ENCODE data around the gene MLEC.
"Not testable (repeated sequence)": the region's sequence is repeated elsewhere in the genome, so short reads cannot be mapped to it uniquely, and the experiment has no call there.

Gene MLEC

DNA sequence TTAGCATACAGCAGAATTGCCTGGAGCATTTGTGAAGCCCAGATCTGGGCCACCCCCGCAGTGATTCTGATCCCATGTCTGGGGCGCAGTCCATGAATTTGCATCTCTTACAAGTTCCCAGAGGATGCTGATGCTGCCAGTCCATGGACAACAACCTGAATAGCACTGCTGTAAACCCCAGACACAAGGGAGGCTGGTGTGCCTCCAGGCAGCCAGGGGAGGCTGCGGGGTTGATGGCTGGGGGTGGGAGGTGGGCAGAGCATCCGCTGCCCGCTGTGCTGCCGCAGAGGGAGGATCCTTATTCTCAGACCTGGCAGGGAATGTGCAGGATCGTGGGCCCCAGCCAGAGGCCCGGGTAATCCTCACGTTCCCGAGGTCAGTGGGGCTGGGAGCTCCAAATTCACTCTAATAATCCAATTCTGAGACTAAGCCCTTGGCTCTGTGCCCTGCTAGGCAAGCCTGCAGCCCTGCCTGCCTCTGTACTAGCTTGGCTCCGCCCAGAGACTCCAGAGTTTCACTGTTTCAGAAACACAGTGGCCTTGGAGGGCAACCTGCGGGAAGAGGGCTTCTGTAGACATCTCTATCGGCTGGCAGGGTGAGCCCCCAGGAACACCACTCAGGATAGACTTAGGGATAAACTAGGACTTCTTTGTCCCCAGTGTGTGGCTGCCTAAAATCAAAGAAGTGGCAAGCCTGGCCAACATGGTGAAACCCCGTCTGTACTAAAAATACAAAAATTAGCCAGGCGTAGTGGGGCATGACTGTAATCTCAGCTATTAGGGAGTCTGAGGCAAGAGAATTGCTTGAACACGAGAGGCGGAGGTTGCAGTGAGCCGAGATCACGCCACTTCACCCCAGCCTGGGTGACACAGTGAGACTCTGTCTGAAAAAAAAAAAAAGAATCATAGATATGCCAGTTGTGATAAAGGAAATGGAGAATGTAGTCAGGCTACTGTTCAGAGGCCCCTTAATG, 17.8 kb upstream of the MLEC start:
- no peaks in the 10 kb centered on the region for H3K36me3 ChIP-seq (ENCODE audit: insufficient read depth, low read length)
- H2AFZ ChIP-seq (ENCODE audit: low read depth, low read length) = peak overlapping the region; percentile 62
- H3K4me3 ChIP-seq (ENCODE audit: low read length) = no peak overlapping the region
- H3K4me1 ChIP-seq (ENCODE audit: insufficient read depth, low read length) = peaks cover 15% of the 10 kb centered on the region
- H3K9me3 ChIP-seq (ENCODE audit: low read length) = no peaks in the 10 kb centered on the region
- H3K27me3 ChIP-seq (ENCODE audit: insufficient read depth, low read length) = no peaks in the 10 kb centered on the region

DNA sequence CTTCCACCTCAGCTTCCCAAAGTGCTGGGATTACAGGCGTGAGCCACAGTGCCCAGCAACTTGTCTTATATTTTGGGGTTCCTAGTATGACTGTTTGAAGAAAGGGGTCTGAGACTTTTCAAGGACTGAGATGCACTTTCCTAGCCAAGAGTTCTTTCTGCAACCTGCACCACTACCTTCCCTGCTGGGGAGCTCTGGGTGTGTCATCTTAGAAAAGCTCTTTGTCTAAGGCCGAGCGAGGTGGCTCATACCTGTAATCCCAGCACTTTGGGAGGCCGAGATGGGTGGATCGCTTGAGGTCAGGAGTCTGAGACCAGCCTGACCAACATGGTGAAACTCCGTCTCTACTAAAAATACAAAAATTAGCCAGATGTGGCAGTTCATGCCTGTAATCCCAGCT, 16.7 kb upstream of the MLEC start:
- H3K4me1 ChIP-seq (ENCODE audit: insufficient read depth, low read length) = peaks cover 15% of the 10 kb centered on the region
- not testable (repeated sequence) for H3K27me3 ChIP-seq (ENCODE audit: insufficient read depth, low read length)

DNA sequence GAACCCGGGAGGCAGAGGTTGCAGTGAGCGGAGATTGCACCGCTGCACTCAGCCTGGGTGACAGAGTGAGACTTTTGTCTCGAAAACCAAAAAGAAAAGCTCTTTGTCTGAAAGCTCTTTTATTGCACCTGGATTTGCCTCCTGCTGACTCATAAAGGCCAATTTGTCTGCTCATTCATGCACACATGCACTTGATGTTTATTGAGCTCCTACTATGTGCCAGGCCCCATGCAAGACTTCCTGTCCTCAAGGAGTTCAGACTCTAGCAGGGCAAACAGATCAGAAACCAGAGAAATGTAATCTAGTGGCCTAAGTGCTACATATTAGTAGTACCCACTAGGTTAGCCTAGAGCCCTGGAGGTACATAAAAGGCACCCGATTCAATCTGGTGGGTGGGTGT, 16.3 kb upstream of the MLEC start:
- H3K9me3 ChIP-seq (ENCODE audit: low read length) = no peaks in the 10 kb centered on the region
- no peak overlapping the region for H3K4me3 ChIP-seq (ENCODE audit: low read length)
- H3K36me3 ChIP-seq (ENCODE audit: insufficient read depth, low read length) = no peaks in the 10 kb centered on the region
- peaks cover 15% of the 10 kb centered on the region for H3K4me1 ChIP-seq (ENCODE audit: insufficient read depth, low read length)
- no peak overlapping the region for H2AFZ ChIP-seq (ENCODE audit: low read depth, low read length)
- H3K27me3 ChIP-seq (ENCODE audit: insufficient read depth, low read length) = no peaks in the 10 kb centered on the region

More for the DNA sequence above, 16.7 kb upstream of the MLEC start:
- H3K36me3 ChIP-seq (ENCODE audit: insufficient read depth, low read length); H3K4me3 ChIP-seq (ENCODE audit: low read length); H3K9me3 ChIP-seq (ENCODE audit: low read length); H2AFZ ChIP-seq (ENCODE audit: low read depth, low read length): not testable (repeated sequence)

DNA sequence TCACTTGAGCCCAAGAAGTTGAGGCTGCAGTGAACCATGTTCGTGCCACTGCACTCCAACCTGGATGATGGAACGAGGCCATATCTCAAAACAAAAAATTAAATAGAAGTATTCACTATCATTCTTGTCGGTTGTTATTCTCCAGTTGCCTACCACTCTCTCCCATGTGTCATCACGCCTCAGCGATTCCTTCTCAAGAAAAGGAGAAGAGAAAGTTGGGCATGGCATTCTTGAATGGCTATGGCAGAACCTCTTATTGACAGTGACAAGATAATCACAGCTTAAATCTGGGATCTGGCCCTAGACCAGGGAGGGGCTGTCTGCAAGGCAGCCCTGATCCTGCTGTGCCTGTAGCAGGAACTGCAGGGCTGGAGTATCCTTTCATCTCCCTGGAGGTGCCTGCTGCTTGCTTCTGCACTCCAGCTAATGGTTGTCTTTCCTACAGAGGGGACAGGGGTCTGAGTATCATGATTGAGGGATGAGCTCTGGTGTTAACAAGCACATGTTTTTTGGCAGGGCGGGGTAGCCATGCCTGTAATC, 12.8 kb upstream of the MLEC start:
- peaks cover 6% of the 10 kb centered on the region for H3K4me1 ChIP-seq (ENCODE audit: insufficient read depth, low read length)
- H3K36me3 ChIP-seq (ENCODE audit: insufficient read depth, low read length) = no peaks in the 10 kb centered on the region
- H3K9me3 ChIP-seq (ENCODE audit: low read length) = no peaks in the 10 kb centered on the region
- no peak overlapping the region for H3K4me3 ChIP-seq (ENCODE audit: low read length)
- no peaks in the 10 kb centered on the region for H3K27me3 ChIP-seq (ENCODE audit: insufficient read depth, low read length)
- no peak overlapping the region for H2AFZ ChIP-seq (ENCODE audit: low read depth, low read length)

DNA sequence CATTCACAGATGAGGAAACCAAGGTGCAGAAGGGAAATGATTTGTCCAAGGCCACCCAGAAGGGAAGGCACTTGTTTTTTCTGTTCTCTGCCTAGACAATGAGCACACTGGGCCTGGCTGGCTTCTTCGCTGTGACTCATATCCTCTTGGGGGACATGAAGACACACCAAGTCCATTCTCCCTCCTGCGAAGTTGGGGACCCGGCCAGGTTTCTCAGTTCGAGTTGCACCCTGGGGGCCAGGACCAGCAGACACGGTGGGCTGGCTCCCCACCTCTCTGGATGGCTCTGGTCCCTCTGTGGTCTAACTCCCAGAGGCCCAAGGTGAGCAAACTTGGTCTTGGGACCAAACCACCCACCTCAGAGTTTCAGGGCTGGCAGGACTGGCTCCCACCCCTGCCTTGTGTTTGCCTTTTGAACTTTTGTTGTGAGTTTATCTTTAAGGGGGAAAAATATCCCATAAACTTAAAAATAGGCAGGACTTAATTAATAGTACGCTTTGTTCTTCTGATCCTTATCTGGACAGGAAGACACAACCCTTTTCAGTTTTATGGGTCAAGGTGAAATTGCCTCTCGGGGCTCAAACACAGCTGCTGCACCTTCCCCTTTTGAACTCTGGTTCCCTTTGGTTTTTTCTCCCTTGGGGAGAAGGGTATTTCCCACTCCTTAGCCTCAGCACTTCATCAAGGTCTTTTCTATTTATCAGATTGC, 9.0 kb upstream of the MLEC start:
- Histone ChIP-seq H3K27me3 (ENCODE audit: insufficient read depth, low read length) (no peaks in the 10 kb centered on the region), H2AFZ (ENCODE audit: low read depth, low read length) (no peak overlapping the region), H3K36me3 (ENCODE audit: insufficient read depth, low read length) (no peaks in the 10 kb centered on the region), H3K9me3 (ENCODE audit: low read length) (no peaks in the 10 kb centered on the region), H3K4me3 (ENCODE audit: low read length) (no peak overlapping the region), H3K4me1 (ENCODE audit: insufficient read depth, low read length) (no peaks in the 10 kb centered on the region)

GRCh38 chr12:120678572-120678971, 8.4 kb upstream of the MLEC start:
- no peaks in the 10 kb centered on the region for H3K4me1 ChIP-seq (ENCODE audit: insufficient read depth, low read length)
- H3K4me3 ChIP-seq (ENCODE audit: low read length) = no peak overlapping the region
- H3K27me3 ChIP-seq (ENCODE audit: insufficient read depth, low read length) = no peaks in the 10 kb centered on the region
- H3K9me3 ChIP-seq (ENCODE audit: low read length) = no peaks in the 10 kb centered on the region
- no peaks in the 10 kb centered on the region for H3K36me3 ChIP-seq (ENCODE audit: insufficient read depth, low read length)
- H2AFZ ChIP-seq (ENCODE audit: low read depth, low read length) = no peak overlapping the region

GRCh38 chr12:120680165-120680738, 6.7 kb upstream of the MLEC start:
- H2AFZ ChIP-seq (ENCODE audit: low read depth, low read length) = no peak overlapping the region
- H3K27me3 ChIP-seq (ENCODE audit: insufficient read depth, low read length) = no peaks in the 10 kb centered on the region
- H3K36me3 ChIP-seq (ENCODE audit: insufficient read depth, low read length) = no peaks in the 10 kb centered on the region
- H3K4me3 ChIP-seq (ENCODE audit: low read length) = no peak overlapping the region
- H3K4me1 ChIP-seq (ENCODE audit: insufficient read depth, low read length) = no peaks in the 10 kb centered on the region
- H3K9me3 ChIP-seq (ENCODE audit: low read length) = no peaks in the 10 kb centered on the region

- no peaks in the 10 kb centered on the region for H3K9me3 ChIP-seq (ENCODE audit: low read length)
- H3K4me3 ChIP-seq (ENCODE audit: low read length) = no peak overlapping the region
- peaks cover 20% of the 10 kb centered on the region for H3K4me1 ChIP-seq (ENCODE audit: insufficient read depth, low read length)
- H3K36me3 ChIP-seq (ENCODE audit: insufficient read depth, low read length) = no peaks in the 10 kb centered on the region
- no peaks in the 10 kb centered on the region for H3K27me3 ChIP-seq (ENCODE audit: insufficient read depth, low read length)
- H2AFZ ChIP-seq (ENCODE audit: low read depth, low read length) = no peak overlapping the region
These were observed 2.4 kb upstream of the MLEC start for GRCh38 chr12:120684523-120684932.

GRCh38 chr12:120685522-120685921, 1.4 kb upstream of the MLEC start:
- Histone ChIP-seq H3K4me1 (ENCODE audit: insufficient read depth, low read length) (peaks cover 22% of the 10 kb centered on the region), H3K36me3 (ENCODE audit: insufficient read depth, low read length) (no peaks in the 10 kb centered on the region), H3K27me3 (ENCODE audit: insufficient read depth, low read length) (no peaks in the 10 kb centered on the region), H2AFZ (ENCODE audit: low read depth, low read length) (no peak overlapping the region), H3K9me3 (ENCODE audit: low read length) (no peaks in the 10 kb centered on the region), H3K4me3 (ENCODE audit: low read length) (peak overlapping the region; percentile 50)

DNA sequence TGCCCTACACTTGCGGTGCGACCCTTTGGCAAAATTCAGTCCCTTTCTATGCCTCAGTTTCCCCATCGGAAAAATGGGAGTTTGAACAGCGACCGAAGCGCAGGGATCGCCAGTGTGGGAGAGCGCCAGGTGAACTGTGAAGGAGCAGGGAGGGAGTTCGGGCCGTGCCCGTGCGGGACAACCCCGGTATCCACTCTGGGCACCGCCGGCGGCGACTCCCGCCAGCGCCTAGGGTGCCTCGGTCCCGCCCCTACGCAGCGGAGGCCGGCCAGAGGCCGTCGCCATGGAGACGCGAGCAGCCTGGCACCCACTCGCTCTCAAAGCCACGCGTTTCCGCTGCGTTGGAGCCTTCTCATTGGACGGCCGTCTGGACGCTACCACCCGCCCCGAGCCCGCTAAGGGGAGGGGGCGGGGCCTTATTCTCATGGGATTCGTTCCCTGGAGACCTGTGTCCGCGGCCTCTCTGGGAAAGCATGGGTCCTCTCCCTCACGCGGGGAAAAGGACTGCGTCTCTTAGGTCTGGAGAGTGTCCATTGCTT, 729 bp upstream of the MLEC start:
- H3K4me1 ChIP-seq (ENCODE audit: insufficient read depth, low read length) = peaks cover 22% of the 10 kb centered on the region
- H3K27me3 ChIP-seq (ENCODE audit: insufficient read depth, low read length) = no peaks in the 10 kb centered on the region
- H3K4me3 ChIP-seq (ENCODE audit: low read length) = peak overlapping the region; percentile 50
- no peaks in the 10 kb centered on the region for H3K36me3 ChIP-seq (ENCODE audit: insufficient read depth, low read length)
- H2AFZ ChIP-seq (ENCODE audit: low read depth, low read length) = peak overlapping the region; percentile 29
- H3K9me3 ChIP-seq (ENCODE audit: low read length) = no peaks in the 10 kb centered on the region

- H2AFZ ChIP-seq (ENCODE audit: low read depth, low read length) = peak overlapping the region; percentile 82
- peaks cover 29% of the 10 kb centered on the region for H3K4me1 ChIP-seq (ENCODE audit: insufficient read depth, low read length)
- H3K36me3 ChIP-seq (ENCODE audit: insufficient read depth, low read length) = no peaks in the 10 kb centered on the region
- H3K9me3 ChIP-seq (ENCODE audit: low read length) = no peaks in the 10 kb centered on the region
- peak overlapping the region; percentile 50 for H3K4me3 ChIP-seq (ENCODE audit: low read length)
- no peaks in the 10 kb centered on the region for H3K27me3 ChIP-seq (ENCODE audit: insufficient read depth, low read length)
These were observed 785 bp downstream of the MLEC start for GRCh38 chr12:120687578-120688289.

DNA sequence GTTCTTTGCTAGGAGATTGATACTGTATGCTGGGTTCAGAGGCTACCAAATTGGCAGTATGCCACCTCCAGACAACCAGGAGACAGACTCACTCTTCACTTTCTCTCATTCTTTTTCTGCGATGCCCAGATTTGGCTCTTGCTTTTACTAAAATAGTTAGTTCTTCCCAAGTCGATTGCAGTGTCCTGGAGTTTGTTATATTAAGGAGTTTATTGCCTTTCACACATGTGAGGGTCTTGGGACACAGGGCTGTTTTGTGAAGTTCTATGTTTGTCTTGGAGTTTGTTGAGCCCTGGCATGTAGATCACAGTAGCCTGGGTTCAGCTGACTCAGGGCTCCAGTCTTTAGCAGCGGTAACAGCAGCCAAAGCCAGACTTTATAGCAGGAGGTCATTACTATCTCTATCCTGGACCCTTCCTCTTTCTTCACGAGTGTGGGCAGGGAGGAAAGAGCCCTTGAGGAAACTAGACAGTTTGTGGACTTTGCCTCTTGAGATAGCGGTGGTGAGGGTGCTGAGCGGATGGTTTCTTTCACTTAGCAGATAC, 1.6 kb downstream of the MLEC start:
- Histone ChIP-seq H2AFZ (ENCODE audit: low read depth, low read length) (no peak overlapping the region), H3K9me3 (ENCODE audit: low read length) (no peaks in the 10 kb centered on the region), H3K36me3 (ENCODE audit: insufficient read depth, low read length) (no peaks in the 10 kb centered on the region), H3K27me3 (ENCODE audit: insufficient read depth, low read length) (no peaks in the 10 kb centered on the region), H3K4me1 (ENCODE audit: insufficient read depth, low read length) (peaks cover 38% of the 10 kb centered on the region), H3K4me3 (ENCODE audit: low read length) (peak overlapping the region; percentile 50)
